Measurements from ENCODE around the gene OVCH1. TPM values are rescaled to one million over a fixed set of nuclear protein-coding genes. Genes with fewer than 3 reads are reported as not detected.
"Not testable (repeated sequence)": the region's sequence is repeated elsewhere in the genome, so short reads cannot be mapped to it uniquely, and the experiment has no call there.

Gene OVCH1
- total RNA-seq, 1 experiment from 2014 or later: not detected

GRCh38 chr12:29505122-29505521, 7.6 kb upstream of the OVCH1 start:
- no peak for DNase-seq (ENCODE audit: low read depth)

DNA sequence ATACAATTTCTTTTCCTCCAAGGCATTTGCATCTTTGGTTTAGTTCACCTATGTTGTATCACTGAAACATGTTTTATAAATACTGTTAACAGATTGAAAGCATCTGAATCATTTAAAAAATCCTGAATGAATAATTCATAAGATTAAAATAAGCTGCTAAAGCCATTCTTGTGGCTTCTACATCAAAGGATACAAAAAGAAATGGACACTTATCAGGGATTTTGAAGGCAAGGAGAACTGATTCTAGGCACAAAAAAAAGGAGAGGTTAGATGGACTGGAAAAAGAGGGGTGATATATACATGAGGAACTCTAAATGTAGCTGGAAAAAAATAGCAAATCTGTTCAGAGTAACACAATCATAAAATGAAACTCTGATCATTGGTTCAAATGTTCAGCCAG, 5.8 kb upstream of the OVCH1 start:
- no peak for DNase-seq (ENCODE audit: low read depth)

DNA sequence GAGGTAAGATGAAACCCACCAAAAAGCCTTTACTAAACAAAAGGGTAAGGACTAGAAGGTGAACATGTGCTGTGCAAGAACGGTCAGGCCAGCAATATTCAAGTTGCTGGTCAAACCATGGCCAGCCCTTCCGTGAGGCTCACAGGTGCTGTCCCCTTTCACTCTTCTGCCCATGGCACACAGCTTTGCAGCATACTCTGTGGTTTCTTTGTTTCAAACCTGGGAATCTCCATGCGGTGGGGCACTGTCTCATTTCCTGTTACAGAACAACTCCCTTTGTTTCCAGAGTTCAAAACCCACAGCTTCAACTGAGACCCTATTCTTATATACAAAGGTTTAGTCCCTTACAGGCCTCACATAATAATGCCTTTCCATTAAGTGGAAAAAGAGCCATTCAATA, 1.7 kb upstream of the OVCH1 start:
- DNase-seq (ENCODE audit: low read depth): peak; percentile 54

- no peak for DNase-seq (ENCODE audit: low read depth)
These were observed 4.6 kb downstream of the OVCH1 start for GRCh38 chr12:29492891-29493290.

GRCh38 chr12:29486972-29487371, 10.5 kb downstream of the OVCH1 start:
- no peak for DNase-seq (ENCODE audit: low read depth)

DNA sequence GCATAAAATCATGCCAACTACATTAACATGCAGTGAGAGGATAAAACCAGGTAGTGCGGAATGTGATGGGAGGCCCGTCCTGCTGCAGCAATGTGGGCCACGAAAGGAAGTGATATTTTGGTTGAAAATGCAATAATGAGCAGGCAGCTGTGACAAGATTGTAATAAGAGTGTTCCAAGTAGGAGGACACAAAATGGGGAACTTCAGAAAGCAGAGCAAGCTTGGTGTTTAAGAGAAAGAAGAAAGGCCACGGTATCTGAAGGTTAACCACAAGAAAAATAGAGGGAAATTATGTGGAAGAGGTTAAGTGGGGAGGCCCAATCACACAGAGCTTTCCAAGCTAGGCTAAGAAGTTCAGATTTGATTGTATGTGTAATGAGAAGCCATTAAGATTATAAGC, 34.3 kb downstream of the OVCH1 start:
- no peak for DNase-seq (ENCODE audit: low read depth)

GRCh38 chr12:29460082-29460481, 37.4 kb downstream of the OVCH1 start:
- DNase-seq (ENCODE audit: low read depth): no peak

DNA sequence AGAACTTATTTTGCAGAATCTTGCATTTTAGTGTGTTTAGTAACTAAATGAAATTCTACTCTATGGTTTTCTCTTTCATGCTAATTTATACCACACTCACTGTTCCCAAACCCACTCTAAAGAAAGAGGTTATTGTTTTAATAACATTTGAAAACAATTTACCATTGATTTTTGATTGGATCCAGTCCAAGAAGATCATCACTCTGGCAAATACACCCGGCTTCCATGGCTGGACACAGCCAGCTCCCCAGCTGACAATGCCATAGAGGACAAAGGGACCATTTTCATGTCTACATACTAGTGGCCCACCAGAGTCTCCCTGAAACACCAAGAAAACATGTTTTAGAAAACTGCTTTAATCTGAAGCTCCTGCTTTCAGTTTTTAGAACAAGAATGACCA, 42.4 kb downstream of the OVCH1 start:
- DNase-seq (ENCODE audit: low read depth): no peak

- no peak for DNase-seq (ENCODE audit: low read depth)
These were observed 45.6 kb downstream of the OVCH1 start for GRCh38 chr12:29451888-29452287.

DNA sequence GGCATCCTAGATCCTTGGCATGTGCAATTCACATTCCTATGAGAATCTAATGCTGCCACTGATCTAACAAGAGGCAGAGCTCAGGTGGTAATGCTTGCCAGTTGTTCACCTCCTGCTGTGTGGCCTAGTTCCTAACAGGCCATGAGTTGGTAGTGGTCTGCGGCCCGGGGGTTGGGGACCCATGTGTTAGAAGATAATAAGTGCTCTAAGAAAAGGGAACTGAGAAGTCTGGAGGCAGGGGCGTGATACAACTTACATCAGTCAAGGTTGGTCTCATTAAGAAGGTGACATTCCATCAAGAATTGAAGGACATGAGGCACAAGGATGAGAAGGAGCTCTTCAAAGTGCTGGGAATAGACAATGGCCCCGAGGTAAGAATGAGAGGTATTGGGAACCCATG, 49.3 kb downstream of the OVCH1 start:
- DNase-seq (ENCODE audit: low read depth): no peak

GRCh38 chr12:29447285-29447975, 50.1 kb downstream of the OVCH1 start:
- no peak for DNase-seq (ENCODE audit: low read depth)

GRCh38 chr12:29439506-29439905, 58.0 kb downstream of the OVCH1 start:
- DNase-seq (ENCODE audit: low read depth): no peak

GRCh38 chr12:29438752-29439408, 58.6 kb downstream of the OVCH1 start:
- DNase-seq (ENCODE audit: low read depth): no peak

- DNase-seq (ENCODE audit: low read depth): no peak
These were observed 59.9 kb downstream of the OVCH1 start for GRCh38 chr12:29437575-29437974.

- not testable (repeated sequence) for DNase-seq (ENCODE audit: low read depth)
These were observed 60.7 kb downstream of the OVCH1 start for GRCh38 chr12:29436815-29437214.

DNA sequence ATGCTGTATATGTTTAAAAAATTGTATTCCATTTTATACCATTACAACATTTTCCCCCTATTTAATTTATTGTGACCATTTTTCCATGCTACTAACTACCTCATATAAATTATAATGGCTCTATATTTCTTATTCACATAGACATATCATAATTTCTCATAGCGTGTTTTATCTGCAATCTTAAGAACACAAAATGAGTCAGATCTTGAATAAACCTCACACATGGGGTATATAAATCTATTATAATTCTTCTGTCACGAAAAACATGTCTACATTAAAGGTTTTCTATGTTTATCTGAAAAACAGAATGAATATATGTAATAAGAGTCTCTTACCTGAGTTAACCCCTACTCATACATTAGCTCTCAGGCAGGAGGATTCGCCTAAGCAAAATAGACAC, 66.0 kb downstream of the OVCH1 start:
- no peak for DNase-seq (ENCODE audit: low read depth)

DNA sequence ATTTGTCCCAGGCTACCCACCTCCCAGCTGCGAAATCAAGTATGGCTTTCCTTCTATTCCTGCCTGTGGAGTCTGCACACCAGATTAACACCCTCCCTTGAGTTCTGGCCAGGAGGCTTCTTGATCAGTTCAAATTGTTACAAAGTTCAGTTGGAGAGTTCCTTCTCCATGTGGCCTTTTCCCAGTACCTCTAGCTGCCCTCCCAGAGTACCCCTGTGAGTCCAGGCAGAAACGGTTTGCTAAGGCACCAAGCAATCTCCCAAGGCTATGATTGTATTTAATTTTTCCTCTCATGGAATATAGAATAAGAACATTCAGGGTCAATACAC, 66.8 kb downstream of the OVCH1 start:
- DNase-seq (ENCODE audit: low read depth): no peak

DNA sequence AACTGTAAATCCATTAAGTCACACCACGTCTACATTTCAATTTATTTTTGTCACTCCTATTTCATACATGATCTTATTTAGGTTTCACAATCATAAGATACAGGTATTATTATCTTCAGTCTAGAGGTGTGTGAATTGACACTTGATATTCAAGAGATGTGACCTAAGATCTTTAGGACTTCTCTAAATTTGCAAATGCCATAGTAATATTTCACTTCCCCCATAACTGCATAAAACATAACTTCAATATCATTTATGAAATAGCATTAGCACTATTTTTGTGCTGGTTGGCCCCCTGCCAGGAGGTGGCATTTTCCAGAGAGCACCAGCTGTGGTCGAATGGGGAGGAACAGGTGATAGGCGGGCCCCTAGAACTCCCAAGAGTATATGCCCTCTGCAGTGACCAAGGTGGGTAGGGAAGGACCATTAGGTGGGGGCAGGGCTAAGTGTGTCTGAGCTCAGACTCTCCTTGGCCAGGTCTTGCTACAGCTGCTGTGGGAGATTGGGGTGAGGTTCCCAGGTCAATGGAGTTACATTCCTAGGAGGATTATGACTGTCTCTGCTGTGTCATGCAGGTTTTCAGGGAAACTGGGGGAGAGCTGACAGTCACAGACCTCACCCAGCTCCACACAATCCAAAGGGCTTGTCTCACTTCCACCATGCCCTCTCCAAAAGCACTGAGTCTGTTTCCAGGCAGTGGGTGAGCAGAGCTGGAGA, 67.3 kb downstream of the OVCH1 start:
- DNase-seq (ENCODE audit: low read depth): no peak

GRCh38 chr12:29428633-29429032, 68.9 kb downstream of the OVCH1 start:
- peak; percentile 55 for DNase-seq (ENCODE audit: low read depth)

- no peak for DNase-seq (ENCODE audit: low read depth)
These were observed 69.5 kb downstream of the OVCH1 start for GRCh38 chr12:29427964-29428363.

DNA sequence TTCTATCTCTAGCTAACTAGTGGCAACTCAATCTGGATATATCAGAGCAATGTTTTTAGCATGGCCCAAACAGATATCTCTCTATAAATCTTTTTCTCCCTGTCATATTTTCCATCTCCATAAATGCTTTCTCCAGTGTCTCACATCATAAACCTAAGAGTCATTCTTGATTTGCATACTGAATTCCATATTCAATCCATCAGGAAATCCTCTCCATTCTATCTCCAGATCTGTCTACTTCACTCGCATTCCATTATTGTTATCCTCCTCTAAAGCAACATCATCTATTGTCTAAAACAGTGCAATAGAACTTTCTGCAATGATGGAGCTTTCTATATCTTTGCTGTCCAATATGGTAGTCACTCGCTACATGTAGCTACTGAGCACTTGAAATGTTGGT, 71.0 kb downstream of the OVCH1 start:
- no peak for DNase-seq (ENCODE audit: low read depth)

- no peak for DNase-seq (ENCODE audit: low read depth)
These were observed 71.8 kb downstream of the OVCH1 start for GRCh38 chr12:29425722-29426121.

GRCh38 chr12:29416748-29417147, 80.7 kb downstream of the OVCH1 start:
- no peak for DNase-seq (ENCODE audit: low read depth)

All from HT1080 (cell line).